Coronary artery (tissue), 2 donors: ENCODE measurements around the gene ZNF3.
A peak's percentile ranks its signal among the peaks of the same experiment; 100 is the strongest.

Experiments used
- DNase-seq: peaks from one replicate; pipeline ENCODE4 v3.0.0-alpha.2; 2017; ENCODE audit warnings: low spot score
- H3K27ac ChIP-seq, 2 donors: fragments of 200-600 bp; sonication (generic); one replicate each; pipeline ENCODE4 v1.5.1; 2016 to 2019
- H3K4me3 ChIP-seq: fragments of 200-600 bp; sonication (generic); 2 replicates; pipeline ENCODE4 v1.5.1; 2016; ENCODE audit warnings: mild to moderate bottlenecking, moderate library complexity
- TF ChIP-seq, protein P1 (sequence below): fragments of 200-600 bp; sonication (generic); IDR thresholded peaks from one replicate; pipeline ENCODE4 v1.5.1; 2019; ENCODE audit warnings: antibody characterized with exemption

ZNF3 gene

DNA sequence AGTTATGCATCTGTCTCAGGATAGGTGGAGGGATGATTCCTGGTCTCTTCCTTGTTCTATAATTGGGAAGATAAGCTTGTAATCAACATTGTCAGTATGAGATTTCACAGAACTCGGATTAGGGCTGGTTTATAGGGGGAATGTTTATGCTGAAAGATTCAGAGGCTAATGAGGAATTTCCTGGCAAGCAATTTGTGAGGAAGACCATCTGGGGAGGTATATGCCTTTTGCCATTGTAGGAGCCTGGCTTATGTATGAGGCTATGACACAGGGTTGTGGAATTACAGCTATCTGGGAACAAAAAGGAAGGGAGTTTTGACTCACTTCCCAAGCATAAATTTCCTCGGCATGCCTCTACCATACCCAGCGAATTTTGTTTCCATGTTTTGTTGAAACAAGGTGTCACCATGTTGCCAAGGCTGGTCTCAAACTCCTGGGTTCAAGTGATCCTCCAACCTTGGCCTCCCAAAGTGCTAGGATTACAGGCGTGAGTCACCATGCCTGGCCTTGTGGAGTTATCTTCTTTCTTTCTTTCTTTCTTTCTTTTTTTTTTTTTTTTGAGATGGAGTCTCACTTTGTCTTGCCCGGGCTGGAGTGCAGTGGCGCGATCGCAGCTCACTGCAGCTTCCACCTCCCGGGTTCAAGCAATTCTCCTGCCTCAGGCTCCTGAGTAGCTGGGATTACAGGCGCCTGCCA lies 5.7 kb upstream of the ZNF3 start:
- DNase-seq, result no peak
- TF ChIP-seq, protein P1, sequence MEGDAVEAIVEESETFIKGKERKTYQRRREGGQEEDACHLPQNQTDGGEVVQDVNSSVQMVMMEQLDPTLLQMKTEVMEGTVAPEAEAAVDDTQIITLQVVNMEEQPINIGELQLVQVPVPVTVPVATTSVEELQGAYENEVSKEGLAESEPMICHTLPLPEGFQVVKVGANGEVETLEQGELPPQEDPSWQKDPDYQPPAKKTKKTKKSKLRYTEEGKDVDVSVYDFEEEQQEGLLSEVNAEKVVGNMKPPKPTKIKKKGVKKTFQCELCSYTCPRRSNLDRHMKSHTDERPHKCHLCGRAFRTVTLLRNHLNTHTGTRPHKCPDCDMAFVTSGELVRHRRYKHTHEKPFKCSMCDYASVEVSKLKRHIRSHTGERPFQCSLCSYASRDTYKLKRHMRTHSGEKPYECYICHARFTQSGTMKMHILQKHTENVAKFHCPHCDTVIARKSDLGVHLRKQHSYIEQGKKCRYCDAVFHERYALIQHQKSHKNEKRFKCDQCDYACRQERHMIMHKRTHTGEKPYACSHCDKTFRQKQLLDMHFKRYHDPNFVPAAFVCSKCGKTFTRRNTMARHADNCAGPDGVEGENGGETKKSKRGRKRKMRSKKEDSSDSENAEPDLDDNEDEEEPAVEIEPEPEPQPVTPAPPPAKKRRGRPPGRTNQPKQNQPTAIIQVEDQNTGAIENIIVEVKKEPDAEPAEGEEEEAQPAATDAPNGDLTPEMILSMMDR, result no peak
- no peak overlapping the region for H3K27ac ChIP-seq
- H3K4me3 ChIP-seq, result no peak overlapping the region

DNA sequence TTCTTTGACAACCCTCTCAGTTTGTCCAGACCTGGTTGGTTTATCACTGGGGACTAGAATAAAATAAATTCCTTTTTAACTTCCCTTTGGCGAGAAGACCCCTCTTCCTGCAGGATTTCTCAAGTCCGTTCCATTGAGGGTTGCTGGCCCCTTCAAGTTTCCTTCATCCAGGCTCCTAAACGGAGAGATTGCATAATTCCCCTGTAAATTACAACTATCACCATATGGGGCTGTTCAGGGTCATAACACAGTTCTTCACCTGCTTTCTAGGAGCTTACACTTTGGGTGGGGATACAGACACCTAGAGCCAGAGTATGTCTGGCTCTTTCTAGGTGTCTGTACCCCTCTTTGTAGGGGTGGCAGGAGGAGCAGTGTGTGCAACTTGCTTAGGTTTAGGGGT lies 4.0 kb upstream of the ZNF3 start:
- DNase-seq, result no peak
- TF ChIP-seq, protein P1, result no peak

DNA sequence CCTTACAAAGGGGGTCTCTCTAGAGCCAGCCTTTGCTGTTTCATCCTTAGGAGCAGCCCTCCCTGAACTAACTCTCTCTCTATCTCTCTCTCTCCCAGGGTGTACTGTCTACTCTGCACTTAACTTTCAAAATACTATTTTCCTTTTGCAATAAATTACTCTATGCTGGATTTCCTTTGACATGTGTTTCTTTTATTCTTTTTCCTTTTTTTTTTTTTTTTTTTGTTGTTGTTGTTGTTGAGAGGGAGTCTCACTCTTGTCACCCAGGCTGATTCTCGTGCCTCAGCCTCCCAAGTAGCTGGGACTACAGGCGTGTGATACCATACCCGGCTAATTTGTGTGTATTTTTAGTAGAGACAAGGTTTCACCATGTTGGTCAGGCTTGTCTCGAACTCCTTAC lies 1.5 kb upstream of the ZNF3 start:
- no peak for DNase-seq
- Histone ChIP-seq H3K4me3 (peak overlapping the region; percentile 100), H3K27ac (peak overlapping the region in 1 of 2 donors; percentile 42)
- TF ChIP-seq, protein P1, result no peak

More for the DNA sequence above, 4.0 kb upstream of the ZNF3 start:
- Histone ChIP-seq H3K27ac (no peak overlapping the region), H3K4me3 (no peak overlapping the region)

DNA sequence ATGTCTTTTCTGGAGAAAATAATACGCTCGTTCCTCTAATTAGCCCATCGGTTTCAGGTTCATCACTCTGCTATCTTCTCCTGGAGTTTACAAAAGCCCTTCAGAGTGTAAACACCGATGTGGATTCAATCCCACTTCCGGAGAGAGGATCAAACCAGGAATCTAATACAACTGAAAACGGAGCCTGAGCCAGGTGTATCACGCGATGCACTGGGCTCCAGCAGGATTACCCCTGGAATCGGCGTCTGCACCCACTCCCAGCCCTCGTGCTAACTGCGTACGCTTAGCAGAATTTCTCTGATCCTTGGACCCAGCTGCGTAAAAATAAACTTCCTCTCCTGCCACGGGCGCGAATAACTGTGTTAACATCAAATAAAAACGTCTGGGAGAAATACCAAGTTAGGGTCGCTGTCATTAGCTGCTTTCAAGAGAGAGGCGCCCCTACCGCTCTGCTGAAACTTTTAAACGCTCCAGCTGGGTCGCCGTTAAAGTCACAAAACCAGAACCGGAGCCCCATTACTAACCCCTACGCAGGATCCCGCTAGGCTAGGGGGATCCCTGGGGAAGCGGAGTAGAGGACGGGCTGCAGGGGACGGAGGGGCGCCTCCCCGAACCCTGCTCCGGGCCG lies 502 bp downstream of the ZNF3 start:
- H3K27ac ChIP-seq, result peak overlapping the region; percentile 68 to 91
- peak overlapping the region; percentile 100 for H3K4me3 ChIP-seq
- TF ChIP-seq, protein P1, result no peak
- no peak for DNase-seq

DNA sequence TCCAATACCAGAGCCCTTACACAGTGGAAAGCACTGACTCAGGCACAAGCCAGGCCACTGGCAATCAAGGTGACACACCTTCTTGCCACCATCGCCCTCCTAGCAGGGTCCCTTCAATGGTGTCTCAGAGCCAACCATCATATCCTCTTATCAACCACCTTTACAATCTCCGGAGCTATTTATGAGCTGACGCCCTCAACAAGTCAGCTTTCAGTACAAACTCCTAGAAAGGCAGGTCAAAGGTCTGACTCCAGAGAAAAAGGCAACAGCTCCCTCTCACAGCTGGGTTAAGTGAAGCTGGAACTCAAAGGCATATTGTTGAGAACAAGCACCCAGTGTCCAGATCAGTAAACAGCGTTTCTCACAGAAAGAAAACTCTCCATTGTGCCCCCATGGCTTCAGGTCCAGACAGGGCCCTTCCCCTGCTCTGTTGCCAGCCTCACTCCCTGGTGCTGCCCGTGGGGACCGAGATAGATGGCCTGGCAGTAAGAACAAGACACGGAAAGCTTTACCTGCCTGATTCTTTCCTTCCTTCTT lies 2.4 kb downstream of the ZNF3 start:
- H3K27ac ChIP-seq, result no peak overlapping the region
- H3K4me3 ChIP-seq, result no peak overlapping the region
- TF ChIP-seq, protein P1, result no peak
- no peak for DNase-seq

DNA sequence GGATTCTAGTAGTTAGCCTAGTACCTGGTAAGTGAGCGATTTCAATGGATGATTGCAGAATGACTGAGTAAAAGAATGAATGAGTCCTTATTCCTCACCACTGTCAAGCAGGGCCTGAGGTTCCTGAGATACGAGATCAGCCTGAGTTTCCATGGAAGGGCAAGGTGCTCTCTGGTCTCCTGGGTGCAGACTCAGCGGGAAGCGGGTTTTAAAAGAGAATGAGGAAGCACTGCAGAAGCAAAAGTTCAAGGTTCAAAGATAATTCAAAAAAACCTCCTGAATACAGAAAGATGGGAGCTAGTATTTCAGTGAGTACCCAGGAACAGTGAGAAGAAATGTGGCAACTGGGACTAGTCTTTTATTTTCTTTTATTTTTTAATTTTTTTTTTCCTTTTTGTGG lies 4.3 kb downstream of the ZNF3 start:
- DNase-seq, result no peak
- H3K27ac ChIP-seq, result no peak overlapping the region

More for the DNA sequence above, 4.3 kb downstream of the ZNF3 start:
- no peak overlapping the region for H3K4me3 ChIP-seq
- TF ChIP-seq, protein P1, result no peak
